ENCODE measurements around the gene COL24A1.
"Not testable (repeated sequence)": the region's sequence is repeated elsewhere in the genome, so short reads cannot be mapped to it uniquely, and the experiment has no call there.

Gene COL24A1

GRCh38 chr1:86082183-86082582 is 74.4 kb downstream of the COL24A1 start:
- H2AFZ ChIP-seq, result no peak overlapping the region
- H3K36me3 ChIP-seq (ENCODE audit: control insufficient read depth, insufficient read depth, low read length), result no peaks in the 10 kb centered on the region
- no peaks in the 10 kb centered on the region for H3K9me3 ChIP-seq (ENCODE audit: control insufficient read depth, low read length)
- no peak overlapping the region for H3K9ac ChIP-seq
- H3K79me2 ChIP-seq, result no peaks in the 10 kb centered on the region
- H3K27me3 ChIP-seq (ENCODE audit: control insufficient read depth, insufficient read depth, low read length), result no peaks in the 10 kb centered on the region
- H3K27ac ChIP-seq, result no peak overlapping the region
- no peak for TF ChIP-seq CTCF (IDR thresholded peaks at IDR 0.05)
- no peaks in the 10 kb centered on the region for H3K4me1 ChIP-seq
- H3K4me2 ChIP-seq (ENCODE audit: low read length), result no peak overlapping the region
- H3K4me3 ChIP-seq (ENCODE audit: low read depth, low read length), result no peak overlapping the region

- H2AFZ ChIP-seq; H3K4me1 ChIP-seq; H3K27me3 ChIP-seq (ENCODE audit: control insufficient read depth, insufficient read depth, low read length); H3K9ac ChIP-seq; H3K27ac ChIP-seq; H3K36me3 ChIP-seq (ENCODE audit: control insufficient read depth, insufficient read depth, low read length); H3K9me3 ChIP-seq (ENCODE audit: control insufficient read depth, low read length); H3K4me2 ChIP-seq (ENCODE audit: low read length); H3K79me2 ChIP-seq; H3K4me3 ChIP-seq (ENCODE audit: low read depth, low read length): not testable (repeated sequence)
Observed at GRCh38 chr1:86072474-86072873, 84.1 kb downstream of the COL24A1 start.

GRCh38 chr1:86071870-86072269 is 84.7 kb downstream of the COL24A1 start:
- H2AFZ ChIP-seq, result not testable (repeated sequence)

GRCh38 chr1:86069757-86070145 is 86.8 kb downstream of the COL24A1 start:
- H3K79me2 ChIP-seq, result no peaks in the 10 kb centered on the region
- H3K4me3 ChIP-seq (ENCODE audit: low read depth, low read length), result no peak overlapping the region
- H3K9me3 ChIP-seq (ENCODE audit: control insufficient read depth, low read length), result no peaks in the 10 kb centered on the region
- no peaks in the 10 kb centered on the region for H3K36me3 ChIP-seq (ENCODE audit: control insufficient read depth, insufficient read depth, low read length)
- no peak overlapping the region for H3K9ac ChIP-seq
- no peaks in the 10 kb centered on the region for H3K4me1 ChIP-seq
- H3K27ac ChIP-seq, result no peak overlapping the region
- no peak for TF ChIP-seq CTCF (IDR thresholded peaks at IDR 0.05)
- no peak overlapping the region for H2AFZ ChIP-seq
- no peak overlapping the region for H3K4me2 ChIP-seq (ENCODE audit: low read length)
- no peaks in the 10 kb centered on the region for H3K27me3 ChIP-seq (ENCODE audit: control insufficient read depth, insufficient read depth, low read length)

More at GRCh38 chr1:86071870-86072269, 84.7 kb downstream of the COL24A1 start:
- not testable (repeated sequence) for H3K4me2 ChIP-seq (ENCODE audit: low read length); H3K9ac ChIP-seq; H3K27me3 ChIP-seq (ENCODE audit: control insufficient read depth, insufficient read depth, low read length); H3K4me1 ChIP-seq; H3K27ac ChIP-seq; H3K9me3 ChIP-seq (ENCODE audit: control insufficient read depth, low read length); H3K79me2 ChIP-seq; H3K36me3 ChIP-seq (ENCODE audit: control insufficient read depth, insufficient read depth, low read length); H3K4me3 ChIP-seq (ENCODE audit: low read depth, low read length)

- no peak overlapping the region for H3K9ac ChIP-seq
- no peaks in the 10 kb centered on the region for H3K9me3 ChIP-seq (ENCODE audit: control insufficient read depth, low read length)
- H3K79me2 ChIP-seq, result no peaks in the 10 kb centered on the region
- no peak overlapping the region for H3K4me2 ChIP-seq (ENCODE audit: low read length)
- no peaks in the 10 kb centered on the region for H3K36me3 ChIP-seq (ENCODE audit: control insufficient read depth, insufficient read depth, low read length)
- H3K4me1 ChIP-seq, result no peaks in the 10 kb centered on the region
- H2AFZ ChIP-seq, result no peak overlapping the region
- H3K27ac ChIP-seq, result no peak overlapping the region
- no peak overlapping the region for H3K4me3 ChIP-seq (ENCODE audit: low read depth, low read length)
- TF ChIP-seq CTCF (IDR thresholded peaks at IDR 0.05), result no peak
- no peaks in the 10 kb centered on the region for H3K27me3 ChIP-seq (ENCODE audit: control insufficient read depth, insufficient read depth, low read length)
Observed at GRCh38 chr1:86068841-86069756, 87.5 kb downstream of the COL24A1 start.
